ENCODE results near the gene AMY1C.
"Not testable (repeated sequence)": the region's sequence is repeated elsewhere in the genome, so short reads cannot be mapped to it uniquely, and the experiment has no call there.

The AMY1C gene

GRCh38 chr1:103749598-103749997 is at the start of gene AMY1C:
TSS of gene AMY1C (plus strand) at chr1:103749898. CDS start at chr1:103750470, 572 bp downstream.
- DNase-seq, result not testable (repeated sequence)

- DNase-seq, result not testable (repeated sequence)
Observed at GRCh38 chr1:103700669-103701068, 49.0 kb upstream of the AMY1C start.

- not testable (repeated sequence) for DNase-seq
Observed at GRCh38 chr1:103701256-103701655, 48.4 kb upstream of the AMY1C start.

- DNase-seq, result not testable (repeated sequence)
Observed at GRCh38 chr1:103707670-103708069, 42.0 kb upstream of the AMY1C start.

GRCh38 chr1:103710381-103710780 is 39.3 kb upstream of the AMY1C start:
- not testable (repeated sequence) for DNase-seq

- not testable (repeated sequence) for DNase-seq
Observed at GRCh38 chr1:103717404-103717803, 32.3 kb upstream of the AMY1C start.

- DNase-seq, result not testable (repeated sequence)
Observed at GRCh38 chr1:103721473-103721872, 28.2 kb upstream of the AMY1C start.

- DNase-seq, result not testable (repeated sequence)
Observed at GRCh38 chr1:103735334-103735733, 14.4 kb upstream of the AMY1C start.

- DNase-seq, result not testable (repeated sequence)
Observed at GRCh38 chr1:103738031-103738430, 11.7 kb upstream of the AMY1C start.

GRCh38 chr1:103744449-103744848 is 5.2 kb upstream of the AMY1C start:
- DNase-seq, result not testable (repeated sequence)

- not testable (repeated sequence) for DNase-seq
Observed at GRCh38 chr1:103745040-103745439, 4.7 kb upstream of the AMY1C start.

GRCh38 chr1:103748273-103748672 is 1.4 kb upstream of the AMY1C start:
- not testable (repeated sequence) for DNase-seq

- DNase-seq, result no peak
Observed at GRCh38 chr1:103761896-103762295, 12.2 kb downstream of the AMY1C start.

- no peak for DNase-seq
Observed at GRCh38 chr1:103779932-103780331, 30.2 kb downstream of the AMY1C start.

GRCh38 chr1:103783944-103784377 is 34.3 kb downstream of the AMY1C start:
- DNase-seq, result no peak

- no peak for DNase-seq
Observed at GRCh38 chr1:103788377-103788776, 38.7 kb downstream of the AMY1C start.

- no peak for DNase-seq
Observed at GRCh38 chr1:103790172-103790571, 40.5 kb downstream of the AMY1C start.

Data from NCI-H187 treated with DMSO at 0.1 percent for 48 hours (cell line).